Chondrocyte (in vitro differentiated cells): ENCODE measurements around the gene ALDOB. TPM values are rescaled to one million over a fixed set of nuclear protein-coding genes. Genes with fewer than 3 reads are reported as not detected.

ENCODE experiments used
- DNase-seq: peaks from one replicate; pipeline ENCODE4 v3.0.0; 2021; ENCODE audit warnings: mixed read lengths, low spot score
- H3K27ac Mint-ChIP-seq: one replicate; pipeline ENCODE4 v1.8.0; 2021; ENCODE audit warnings: mild to moderate bottlenecking, moderate library complexity, mixed read lengths; ENCODE audit not compliant: unreplicated experiment
- H3K27me3 Mint-ChIP-seq: 2 replicates; pipeline ENCODE4 v1.8.0; 2021; ENCODE audit warnings: low read depth, mixed read lengths
- H3K36me3 Mint-ChIP-seq: 2 replicates; pipeline ENCODE4 v1.8.0; 2021; ENCODE audit warnings: low read depth, mixed read lengths
- H3K4me1 Mint-ChIP-seq: 2 replicates; pipeline ENCODE4 v1.8.0; 2021; ENCODE audit warnings: low read depth, mild to moderate bottlenecking, mixed read lengths
- H3K4me3 Mint-ChIP-seq: one replicate; pipeline ENCODE4 v1.8.0; 2021; ENCODE audit warnings: mild to moderate bottlenecking, moderate library complexity, mixed read lengths; ENCODE audit not compliant: unreplicated experiment
- H3K9me3 Mint-ChIP-seq: 2 replicates; pipeline ENCODE4 v1.8.0; 2021; ENCODE audit warnings: low read depth, mixed read lengths
- CTCF ChIP-seq: fragments of 200-600 bp; sonication (generic); IDR thresholded peaks from 2 replicates; pipeline ENCODE4 v1.5.0; 2021; ENCODE audit warnings: antibody characterized with exemption, mild to moderate bottlenecking, moderate library complexity
- total RNA-seq: library from RNA; stranded (reverse); gene quantifications from 3 replicates; pipeline ENCODE4 v1.2.1, GENCODE V29; 2021

ALDOB gene
- total RNA-seq, 1 donor from 2014 or later: 0.25 TPM

GRCh38 chr9:101421653-101422065, 13.9 kb downstream of the ALDOB start:
- H3K27me3 Mint-ChIP-seq: no peaks in the 10 kb centered on the region
- no peak overlapping the region for H3K4me3 Mint-ChIP-seq
- H3K36me3 Mint-ChIP-seq: no peaks in the 10 kb centered on the region
- peaks cover 2% of the 10 kb centered on the region for H3K9me3 Mint-ChIP-seq
- H3K27ac Mint-ChIP-seq: peak overlapping the region; percentile 85
- no peak for DNase-seq
- no peak for TF ChIP-seq CTCF
- peaks cover 51% of the 10 kb centered on the region for H3K4me1 Mint-ChIP-seq

DNA sequence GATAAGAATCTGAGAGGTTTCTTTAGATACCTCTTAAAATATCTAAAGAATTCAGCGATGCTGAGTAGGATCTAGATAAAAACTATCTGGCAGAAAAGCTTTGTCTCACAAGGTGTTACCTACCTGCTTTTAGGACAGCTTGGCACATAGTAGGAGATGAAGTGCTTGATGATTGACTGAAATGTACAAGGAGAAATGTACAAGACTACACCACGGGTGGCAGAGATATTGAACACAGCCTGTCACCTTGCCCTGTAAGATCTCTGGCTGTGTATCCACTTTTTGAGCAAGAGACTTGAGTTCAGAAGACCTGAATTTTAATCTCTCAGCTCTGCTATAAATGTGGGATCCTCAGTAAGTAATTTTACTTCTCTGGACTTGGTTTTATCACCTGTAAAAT, 15.7 kb downstream of the ALDOB start:
- no peak for DNase-seq
- Mint-ChIP-seq H3K27me3 (no peaks in the 10 kb centered on the region), H3K36me3 (peaks cover 3% of the 10 kb centered on the region), H3K9me3 (peaks cover 10% of the 10 kb centered on the region), H3K4me3 (no peak overlapping the region), H3K4me1 (peaks cover 51% of the 10 kb centered on the region), H3K27ac (no peak overlapping the region)
- no peak for TF ChIP-seq CTCF

DNA sequence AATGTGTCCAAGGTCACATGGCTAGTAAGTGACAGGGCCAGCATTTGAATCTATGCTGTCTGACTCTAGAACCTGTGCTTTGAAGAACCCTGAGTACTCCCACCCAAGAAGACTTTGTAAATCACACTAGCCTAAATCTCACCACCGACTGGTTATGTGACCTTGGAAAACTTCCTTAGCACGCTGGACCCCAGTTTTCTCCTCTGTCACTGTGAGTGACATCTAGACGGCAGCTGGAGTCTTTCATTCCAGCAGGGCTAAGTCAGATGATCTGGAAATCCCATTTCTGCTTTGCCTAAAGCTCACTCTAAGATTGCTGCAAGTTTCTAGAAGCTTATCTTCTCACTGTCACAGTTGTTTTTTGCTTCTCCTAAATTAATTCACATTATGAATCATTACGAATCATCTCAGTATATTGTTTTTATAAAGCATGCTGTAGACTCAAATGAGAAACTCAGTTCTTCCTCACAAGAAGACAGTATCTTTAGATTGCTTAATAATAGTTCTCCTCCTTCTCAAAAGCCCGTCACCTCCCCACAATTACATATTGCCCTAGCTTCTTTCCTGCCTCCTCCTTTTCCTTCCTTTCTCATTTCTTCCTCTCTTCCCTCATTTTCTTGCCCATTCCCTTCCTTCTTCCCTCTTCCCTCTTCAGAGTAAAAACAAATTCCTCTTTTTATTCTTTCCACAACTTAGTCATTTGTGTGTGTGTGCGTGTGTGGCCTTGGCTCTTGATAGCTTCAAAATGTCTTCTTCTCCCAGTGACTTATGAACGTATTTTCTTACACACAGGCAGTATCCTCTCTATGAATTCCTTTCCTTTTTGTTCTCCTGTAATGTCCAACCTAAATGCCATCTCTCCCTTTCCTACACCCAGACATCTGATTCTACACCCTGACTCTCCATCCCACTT, 16.8 kb downstream of the ALDOB start:
- Mint-ChIP-seq H3K4me1 (peaks cover 51% of the 10 kb centered on the region), H3K4me3 (no peak overlapping the region), H3K36me3 (peaks cover 7% of the 10 kb centered on the region), H3K9me3 (peaks cover 16% of the 10 kb centered on the region), H3K27me3 (no peaks in the 10 kb centered on the region), H3K27ac (peak overlapping the region; percentile 85)
- no peak for TF ChIP-seq CTCF
- DNase-seq: no peak

GRCh38 chr9:101417977-101418376, 17.6 kb downstream of the ALDOB start:
- H3K4me1 Mint-ChIP-seq: peaks cover 43% of the 10 kb centered on the region
- no peak for TF ChIP-seq CTCF
- H3K27me3 Mint-ChIP-seq: no peaks in the 10 kb centered on the region
- DNase-seq: no peak
- H3K27ac Mint-ChIP-seq: no peak overlapping the region
- H3K9me3 Mint-ChIP-seq: peaks cover 24% of the 10 kb centered on the region
- H3K4me3 Mint-ChIP-seq: no peak overlapping the region
- peaks cover 8% of the 10 kb centered on the region for H3K36me3 Mint-ChIP-seq

DNA sequence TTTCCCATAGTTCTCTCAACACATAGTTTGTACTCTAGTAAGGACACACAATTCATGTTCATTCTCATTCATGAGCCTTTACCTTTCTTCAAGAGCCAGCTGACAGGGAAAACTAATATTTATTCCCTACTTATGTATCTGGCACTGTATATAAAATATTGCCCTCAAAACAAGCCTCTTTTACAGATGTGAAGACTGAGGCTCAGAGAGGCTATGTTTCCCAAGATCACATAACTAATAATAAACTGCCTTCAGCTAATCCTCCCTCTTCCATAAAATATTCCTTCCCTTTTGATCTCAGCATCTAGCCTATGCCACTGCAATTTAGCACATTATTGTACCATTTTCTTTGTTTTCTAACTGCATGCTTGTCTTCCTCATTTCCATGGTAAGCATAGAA, 18.2 kb downstream of the ALDOB start:
- Mint-ChIP-seq H3K9me3 (peaks cover 28% of the 10 kb centered on the region), H3K4me1 (peaks cover 37% of the 10 kb centered on the region), H3K4me3 (no peak overlapping the region), H3K27me3 (no peaks in the 10 kb centered on the region), H3K36me3 (peaks cover 11% of the 10 kb centered on the region), H3K27ac (no peak overlapping the region)
- TF ChIP-seq CTCF: no peak
- no peak for DNase-seq
